ENCODE results near the gene FLT4. TPM values are rescaled to one million over a fixed set of nuclear protein-coding genes. Genes with fewer than 3 reads are reported as not detected.

The FLT4 gene
- total RNA-seq, 1 donor from 2014 or later = 7.2 TPM

DNA sequence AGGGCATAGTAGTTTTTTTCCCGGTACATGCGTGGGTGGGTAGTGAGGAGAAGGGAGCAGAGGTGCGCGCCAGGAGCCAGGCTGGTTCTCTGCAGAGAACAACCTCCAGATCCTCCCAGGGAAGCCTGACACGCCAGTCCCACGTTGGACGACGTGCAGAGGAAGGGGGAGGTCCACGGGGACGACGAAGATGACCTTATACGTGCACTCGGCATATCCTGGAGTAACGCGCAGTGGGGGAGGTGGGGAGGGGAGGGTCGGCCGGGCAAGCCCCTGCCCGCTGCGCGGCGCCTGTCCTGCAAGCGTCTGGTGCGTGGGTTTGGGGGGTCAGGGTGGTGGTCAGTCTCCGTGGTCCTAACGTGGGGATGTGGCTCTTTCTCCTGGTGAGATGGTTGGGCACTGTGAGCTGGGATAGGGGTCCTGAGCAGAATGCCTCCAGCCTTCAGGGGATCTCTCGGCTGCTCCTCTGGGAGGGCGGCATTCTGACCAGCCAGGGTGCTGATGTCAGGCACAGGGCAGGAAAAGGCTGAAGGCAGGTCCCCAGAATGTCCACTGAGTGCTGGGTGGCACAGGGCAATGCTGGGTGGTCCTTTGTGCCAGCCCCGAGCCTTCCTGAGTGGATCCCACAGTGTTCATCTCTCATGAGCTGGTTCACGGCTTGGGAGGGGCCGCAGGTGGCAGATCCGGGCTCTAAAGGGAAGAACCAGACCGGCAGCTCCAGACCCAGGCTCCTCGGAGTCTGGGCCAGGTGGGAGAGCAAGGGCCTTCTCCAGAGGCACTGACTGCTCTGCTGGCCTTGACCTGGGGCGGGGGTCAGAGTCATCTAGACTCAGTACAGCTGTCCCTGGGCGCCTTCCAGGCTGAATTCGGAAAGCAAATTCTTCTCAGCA is 47.6 kb downstream of the FLT4 start:
- H3K79me2 ChIP-seq (ENCODE audit: insufficient read depth, low read length) = no peaks in the 10 kb centered on the region
- no peaks in the 10 kb centered on the region for H3K27me3 ChIP-seq (ENCODE audit: insufficient read depth, low read length)
- H3K4me2 ChIP-seq (ENCODE audit: low read length) = no peak overlapping the region
- no peaks in the 10 kb centered on the region for H3K36me3 Mint-ChIP-seq (ENCODE audit: low read depth, unreplicated experiment)
- no peak overlapping the region for H3K27ac Mint-ChIP-seq (ENCODE audit: unreplicated experiment)
- no peaks in the 10 kb centered on the region for H3K9me3 ChIP-seq (ENCODE audit: insufficient read depth, low read depth, low read length)
- H3K4me1 Mint-ChIP-seq (ENCODE audit: low read depth, unreplicated experiment) = no peaks in the 10 kb centered on the region
- no peak overlapping the region for H3K27ac ChIP-seq (ENCODE audit: low read depth, low read length)
- H3K4me1 ChIP-seq (ENCODE audit: insufficient read depth, low read length) = no peaks in the 10 kb centered on the region
- DNase-seq (ENCODE audit: low read depth) (no peak), FAIRE-seq (no peak)
- H3K36me3 ChIP-seq (ENCODE audit: insufficient read depth, low read length) = no peaks in the 10 kb centered on the region
- TF ChIP-seq CTCF (IDR thresholded peaks at IDR 0.05; ENCODE audit: insufficient read depth, low read depth, low read length) (no peak), EZH2 (IDR thresholded peaks at IDR 0.05; ENCODE audit: insufficient read depth, low read length) (no peak)
- peaks cover 23% of the 10 kb centered on the region for H3K27me3 Mint-ChIP-seq (ENCODE audit: low read depth, unreplicated experiment)
- H3K9me3 Mint-ChIP-seq (ENCODE audit: unreplicated experiment) = peaks cover 1% of the 10 kb centered on the region
- no peak overlapping the region for H2AFZ ChIP-seq (ENCODE audit: low read depth, low read length)
- H3K4me3 Mint-ChIP-seq (ENCODE audit: unreplicated experiment) = no peak overlapping the region
- no peak overlapping the region for H3K4me3 ChIP-seq (ENCODE audit: insufficient read depth, low read depth, low read length)
- H4K20me1 ChIP-seq (ENCODE audit: insufficient read depth, low read length) = no peaks in the 10 kb centered on the region
- H3K9ac ChIP-seq (ENCODE audit: low read length) = no peak overlapping the region

DNA sequence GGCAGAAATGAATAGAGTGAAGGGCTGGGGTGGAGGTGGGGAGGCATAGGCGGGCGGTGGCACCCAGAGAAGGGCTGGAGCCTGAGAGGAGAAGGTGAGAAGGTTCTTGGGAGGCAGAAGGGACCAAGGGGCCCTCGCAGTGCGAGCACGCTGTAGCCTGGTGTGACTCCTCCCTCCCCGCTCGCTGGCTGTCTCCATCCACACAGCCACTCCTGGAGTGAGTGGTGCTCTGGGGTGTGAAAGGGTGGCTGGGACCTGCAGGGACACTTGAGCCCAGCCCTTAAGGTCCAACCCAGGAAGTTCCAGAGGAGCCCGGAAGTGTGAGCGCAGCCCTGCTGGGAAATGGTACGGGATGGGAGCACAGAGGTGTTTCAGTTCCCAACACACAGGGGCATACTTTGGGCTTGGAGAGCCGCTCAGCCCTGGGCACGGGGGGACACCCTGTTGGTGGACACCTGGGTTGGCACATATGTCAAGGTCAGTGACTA is 48.8 kb downstream of the FLT4 start:
- DNase-seq (ENCODE audit: low read depth) (no peak), FAIRE-seq (no peak)
- Mint-ChIP-seq H3K4me1 (ENCODE audit: low read depth, unreplicated experiment) (no peaks in the 10 kb centered on the region), H3K9me3 (ENCODE audit: unreplicated experiment) (peaks cover 1% of the 10 kb centered on the region), H3K27me3 (ENCODE audit: low read depth, unreplicated experiment) (peaks cover 25% of the 10 kb centered on the region), H3K36me3 (ENCODE audit: low read depth, unreplicated experiment) (no peaks in the 10 kb centered on the region), H3K4me3 (ENCODE audit: unreplicated experiment) (no peak overlapping the region), H3K27ac (ENCODE audit: unreplicated experiment) (no peak overlapping the region)
- Histone ChIP-seq H3K4me2 (ENCODE audit: low read length) (no peak overlapping the region), H2AFZ (ENCODE audit: low read depth, low read length) (no peak overlapping the region), H4K20me1 (ENCODE audit: insufficient read depth, low read length) (no peaks in the 10 kb centered on the region), H3K9me3 (ENCODE audit: insufficient read depth, low read depth, low read length) (no peaks in the 10 kb centered on the region), H3K4me3 (ENCODE audit: insufficient read depth, low read depth, low read length) (no peak overlapping the region), H3K9ac (ENCODE audit: low read length) (no peak overlapping the region), H3K27ac (ENCODE audit: low read depth, low read length) (no peak overlapping the region), H3K79me2 (ENCODE audit: insufficient read depth, low read length) (no peaks in the 10 kb centered on the region), H3K36me3 (ENCODE audit: insufficient read depth, low read length) (no peaks in the 10 kb centered on the region), H3K27me3 (ENCODE audit: insufficient read depth, low read length) (no peaks in the 10 kb centered on the region), H3K4me1 (ENCODE audit: insufficient read depth, low read length) (no peaks in the 10 kb centered on the region)
- TF ChIP-seq CTCF (IDR thresholded peaks at IDR 0.05; ENCODE audit: insufficient read depth, low read depth, low read length) = no peak

- H3K4me1 Mint-ChIP-seq (ENCODE audit: low read depth, unreplicated experiment) = no peaks in the 10 kb centered on the region
- peaks cover 22% of the 10 kb centered on the region for H3K27me3 Mint-ChIP-seq (ENCODE audit: low read depth, unreplicated experiment)
- Histone ChIP-seq H3K9me3 (ENCODE audit: insufficient read depth, low read depth, low read length) (no peaks in the 10 kb centered on the region), H3K4me1 (ENCODE audit: insufficient read depth, low read length) (no peaks in the 10 kb centered on the region), H3K36me3 (ENCODE audit: insufficient read depth, low read length) (no peaks in the 10 kb centered on the region), H3K79me2 (ENCODE audit: insufficient read depth, low read length) (no peaks in the 10 kb centered on the region), H3K4me3 (ENCODE audit: insufficient read depth, low read depth, low read length) (no peak overlapping the region), H3K4me2 (ENCODE audit: low read length) (no peak overlapping the region), H3K27ac (ENCODE audit: low read depth, low read length) (no peak overlapping the region), H4K20me1 (ENCODE audit: insufficient read depth, low read length) (no peaks in the 10 kb centered on the region), H3K27me3 (ENCODE audit: insufficient read depth, low read length) (no peaks in the 10 kb centered on the region), H3K9ac (ENCODE audit: low read length) (no peak overlapping the region), H2AFZ (ENCODE audit: low read depth, low read length) (no peak overlapping the region)
- TF ChIP-seq EZH2 (IDR thresholded peaks at IDR 0.05; ENCODE audit: insufficient read depth, low read length) (no peak), CTCF (IDR thresholded peaks at IDR 0.05; ENCODE audit: insufficient read depth, low read depth, low read length) (no peak)
- no peak for FAIRE-seq
- peaks cover 1% of the 10 kb centered on the region for H3K9me3 Mint-ChIP-seq (ENCODE audit: unreplicated experiment)
- no peak overlapping the region for H3K4me3 Mint-ChIP-seq (ENCODE audit: unreplicated experiment)
- no peak for DNase-seq (ENCODE audit: low read depth)
- H3K27ac Mint-ChIP-seq (ENCODE audit: unreplicated experiment) = no peak overlapping the region
- H3K36me3 Mint-ChIP-seq (ENCODE audit: low read depth, unreplicated experiment) = no peaks in the 10 kb centered on the region
Measured at GRCh38 chr5:180599981-180600553, 49.3 kb downstream of the FLT4 start.

Measured in astrocyte (in vitro differentiated cells and primary cell).